Breast epithelium (tissue), 4 donors: ENCODE data around the gene TMOD3. TPM values are rescaled to one million over a fixed set of nuclear protein-coding genes. Genes with fewer than 3 reads are reported as not detected.
A peak's percentile ranks its signal among the peaks of the same experiment; 100 is the strongest.

Experiments
- DNase-seq, 2 donors: peaks; one replicate each; pipeline ENCODE4 v3.0.0-alpha.2; 2019; ENCODE audit warnings: low spot score in 2 of 2
- H3K27ac ChIP-seq, 2 donors: fragments of 200-600 bp; sonication (generic) in 1 of 2; one replicate each; pipeline ENCODE4 v1.5.1; 2016 to 2019; ENCODE audit warnings: mild to moderate bottlenecking in 1 of 2
- H3K27me3 ChIP-seq, 2 donors: fragments of 200-600 bp; sonication (generic) in 1 of 2; one replicate each; pipeline versions ENCODE4 v1.5.1 to v1.6.0; 2017 to 2019; ENCODE audit warnings: control low read depth in 1 of 2, mild to moderate bottlenecking in 1 of 2
- H3K36me3 ChIP-seq: fragments of 200-600 bp; one replicate; pipeline ENCODE4 v1.5.1; 2019
- H3K4me1 ChIP-seq, 2 donors: fragments of 200-600 bp; sonication (generic); one replicate each; pipeline ENCODE4 v1.5.1; 2016 to 2019; ENCODE audit warnings: control low read depth in 1 of 2
- H3K4me3 ChIP-seq, 3 donors: fragments of 200-600 bp; sonication (generic); 1 replicate in 2 of 3; 2 replicates in 1 of 3; pipeline ENCODE4 v1.5.1; 2016 to 2019; ENCODE audit warnings: mild to moderate bottlenecking in 3 of 3, moderate library complexity in 2 of 3
- H3K9me3 ChIP-seq, 2 donors: fragments of 200-600 bp; sonication (generic) in 1 of 2; one replicate each; pipeline ENCODE4 v1.5.1; 2016 to 2019; ENCODE audit warnings: control low read depth in 1 of 2
- CTCF ChIP-seq, 3 donors: fragments of 450-650 bp; IDR thresholded peaks; one replicate each; pipeline ENCODE4 v1.5.1; 2016 to 2017; ENCODE audit warnings: antibody characterized with exemption in 3 of 3, mild to moderate bottlenecking in 3 of 3, moderate library complexity in 3 of 3
- POLR2A ChIP-seq: fragments of 450-650 bp; IDR thresholded peaks from one replicate; pipeline ENCODE4 v1.6.1; 2016; ENCODE audit warnings: antibody characterized with exemption, mild to moderate bottlenecking, moderate library complexity
- POLR2AphosphoS5 ChIP-seq, 3 donors: sonication (generic); formaldehyde crosslinking; IDR thresholded peaks; one replicate each; pipeline ENCODE4 v1.6.1; 2017; ENCODE audit warnings: antibody characterized with exemption in 3 of 3
- intact Hi-C: fragments of 100-400 bp; cut with DNase I; formaldehyde crosslinking; loops from one replicate; pipeline ENCODE4 v1.15.1; 2023; ENCODE audit warnings: low total_unique reads
- total RNA-seq, 3 donors: library from RNA; depleted of rRNA; stranded (reverse); fragments of >200 nt; gene quantifications; one replicate each; pipeline ENCODE4 v1.1.0, GENCODE V29; 2016

Gene TMOD3
- total RNA-seq, 3 donors from 2014 or later = 24.9 to 31.4 (median 27.5) TPM

- no peak for DNase-seq
- Histone ChIP-seq H3K27ac (no peak overlapping the region), H3K27me3 (no peaks in the 10 kb centered on the region), H3K9me3 (no peaks in the 10 kb centered on the region), H3K4me1 (no peaks in the 10 kb centered on the region), H3K4me3 (no peak overlapping the region), H3K36me3 (no peaks in the 10 kb centered on the region)
- intact Hi-C loops = no loop called here
- TF ChIP-seq CTCF (IDR thresholded peaks at IDR 0.05) (no peak), POLR2A (no peak), POLR2AphosphoS5 (IDR thresholded peaks at IDR 0.05) (no peak)
Measured at GRCh38 chr15:51887887-51888592, 58.6 kb downstream of the TMOD3 start.

- no peak overlapping the region for H3K4me3 ChIP-seq
- intact Hi-C loops = no loop called here
- TF ChIP-seq POLR2A (no peak), POLR2AphosphoS5 (IDR thresholded peaks at IDR 0.05) (no peak), CTCF (IDR thresholded peaks at IDR 0.05) (peak; percentile 25 to 55 (median 51))
- H3K27me3 ChIP-seq = no peaks in the 10 kb centered on the region
- H3K36me3 ChIP-seq = no peaks in the 10 kb centered on the region
- DNase-seq = no peak
- H3K4me1 ChIP-seq = no peaks in the 10 kb centered on the region
- H3K27ac ChIP-seq = no peak overlapping the region
- H3K9me3 ChIP-seq = no peaks in the 10 kb centered on the region
Measured at GRCh38 chr15:51888593-51889195, 59.2 kb downstream of the TMOD3 start.

- H3K27ac ChIP-seq = no peak overlapping the region
- H3K4me3 ChIP-seq = no peak overlapping the region
- H3K9me3 ChIP-seq = no peaks in the 10 kb centered on the region
- no peaks in the 10 kb centered on the region for H3K4me1 ChIP-seq
- no peak for TF ChIP-seq POLR2A
- no peak for TF ChIP-seq CTCF (IDR thresholded peaks at IDR 0.05)
- TF ChIP-seq POLR2AphosphoS5 (IDR thresholded peaks at IDR 0.05) = no peak
- no peaks in the 10 kb centered on the region for H3K27me3 ChIP-seq
- no peaks in the 10 kb centered on the region for H3K36me3 ChIP-seq
- DNase-seq = no peak
- intact Hi-C loops = no loop called here
Measured at GRCh38 chr15:51889486-51889885, 60.0 kb downstream of the TMOD3 start.

- DNase-seq = no peak
- peaks cover 4% of the 10 kb centered on the region for H3K36me3 ChIP-seq
- intact Hi-C loops = no loop called here
Measured at GRCh38 chr15:51904421-51904820, 75.0 kb downstream of the TMOD3 start.

More at GRCh38 chr15:51904421-51904820, 75.0 kb downstream of the TMOD3 start:
- Histone ChIP-seq H3K27me3 (no peaks in the 10 kb centered on the region), H3K27ac (no peak overlapping the region), H3K4me1 (no peaks in the 10 kb centered on the region), H3K9me3 (no peaks in the 10 kb centered on the region), H3K4me3 (no peak overlapping the region)
- TF ChIP-seq CTCF (IDR thresholded peaks at IDR 0.05) (no peak), POLR2AphosphoS5 (IDR thresholded peaks at IDR 0.05) (no peak), POLR2A (no peak)
